GM19463 (cell line): Measurements from ENCODE around the gene MAP2.

Experiments used
- ATAC-seq: cut with Tn5 transposase; IDR thresholded peaks from one replicate; pipeline ENCODE4 v1.9.1; 2021; ENCODE audit warnings: mild to moderate bottlenecking, moderate library complexity; ENCODE audit not compliant: unreplicated experiment

MAP2 gene

GRCh38 chr2:209694748-209695147, 270.9 kb downstream of the MAP2 start:
- ATAC-seq, result no peak

- peak; percentile 70 for ATAC-seq
Observed at GRCh38 chr2:209696836-209697711, 273.2 kb downstream of the MAP2 start.

GRCh38 chr2:209702775-209703174, 278.9 kb downstream of the MAP2 start:
- no peak for ATAC-seq

GRCh38 chr2:209713219-209713618, 289.4 kb downstream of the MAP2 start:
- ATAC-seq, result no peak

GRCh38 chr2:209719034-209719433, 295.2 kb downstream of the MAP2 start:
- no peak for ATAC-seq

- ATAC-seq, result no peak
Observed at GRCh38 chr2:209721497-209721896, 297.6 kb downstream of the MAP2 start.

GRCh38 chr2:209726311-209726710, 302.5 kb downstream of the MAP2 start:
- ATAC-seq, result no peak

GRCh38 chr2:209727077-209727476, 303.2 kb downstream of the MAP2 start:
- no peak for ATAC-seq

GRCh38 chr2:209734805-209735204, 311.0 kb downstream of the MAP2 start:
- ATAC-seq, result no peak

GRCh38 chr2:209741953-209742352, 318.1 kb downstream of the MAP2 start:
- ATAC-seq, result no peak

- ATAC-seq, result no peak
Observed at GRCh38 chr2:209753020-209753419, 329.2 kb downstream of the MAP2 start.

- ATAC-seq, result no peak
Observed at GRCh38 chr2:209757163-209757562, 333.3 kb downstream of the MAP2 start.

GRCh38 chr2:209761566-209761965, 337.7 kb downstream of the MAP2 start:
- no peak for ATAC-seq

- ATAC-seq, result no peak
Observed at GRCh38 chr2:209762563-209762962, 338.7 kb downstream of the MAP2 start.

- no peak for ATAC-seq
Observed at GRCh38 chr2:209763106-209763505, 339.3 kb downstream of the MAP2 start.

- no peak for ATAC-seq
Observed at GRCh38 chr2:209766613-209767012, 342.8 kb downstream of the MAP2 start.

GRCh38 chr2:209767316-209767715, 343.5 kb downstream of the MAP2 start:
- no peak for ATAC-seq

- ATAC-seq, result no peak
Observed at GRCh38 chr2:209768557-209768956, 344.7 kb downstream of the MAP2 start.

GRCh38 chr2:209771474-209772289, 347.8 kb downstream of the MAP2 start, which contains the start of gene UNC80:
Gene UNC80 (plus strand): TSS chr2:209771832. CDS start chr2:209772073, 241 bp downstream.
- peak; percentile 71 for ATAC-seq

- no peak for ATAC-seq
Observed at GRCh38 chr2:209772290-209772685, 348.4 kb downstream of the MAP2 start.

- no peak for ATAC-seq
Observed at GRCh38 chr2:209773377-209773776, 349.5 kb downstream of the MAP2 start.
